Stimulated activated CD4-positive, alpha-beta T cell treated with anti-CD3 and anti-CD28 coated beads, TNF-alpha, amount 100 ng/mL, for 4 hours (primary cell): ENCODE data around the gene SCNN1G.

Experiments
- DNase-seq, 3 experiments: peaks; one replicate each; pipeline ENCODE4 v3.0.0-alpha.2; 2020; ENCODE audit warnings: low read depth in 3 of 3

The SCNN1G gene

GRCh38 chr16:23196539-23196938 lies 14.0 kb downstream of the SCNN1G start:
- DNase-seq, result no peak

DNA sequence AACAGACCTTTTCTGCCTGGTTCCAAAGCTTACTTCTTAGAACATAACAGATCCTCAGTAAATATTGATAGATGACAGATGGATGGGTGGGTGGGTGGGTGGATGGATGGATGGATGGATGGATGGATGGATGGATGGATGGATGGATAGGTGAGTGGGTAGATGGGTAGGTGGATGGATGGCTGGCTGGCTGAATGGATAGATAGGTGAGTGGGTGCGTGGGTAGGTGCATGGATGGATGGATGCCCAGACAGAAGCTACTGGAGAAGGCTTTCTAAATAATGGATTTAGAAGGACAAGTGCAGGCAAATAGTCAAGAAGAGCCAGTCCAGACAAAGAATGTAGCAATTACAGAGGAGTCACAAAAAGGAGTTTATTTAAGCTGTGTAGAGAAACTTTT lies 19.6 kb downstream of the SCNN1G start:
- DNase-seq, result no peak

DNA sequence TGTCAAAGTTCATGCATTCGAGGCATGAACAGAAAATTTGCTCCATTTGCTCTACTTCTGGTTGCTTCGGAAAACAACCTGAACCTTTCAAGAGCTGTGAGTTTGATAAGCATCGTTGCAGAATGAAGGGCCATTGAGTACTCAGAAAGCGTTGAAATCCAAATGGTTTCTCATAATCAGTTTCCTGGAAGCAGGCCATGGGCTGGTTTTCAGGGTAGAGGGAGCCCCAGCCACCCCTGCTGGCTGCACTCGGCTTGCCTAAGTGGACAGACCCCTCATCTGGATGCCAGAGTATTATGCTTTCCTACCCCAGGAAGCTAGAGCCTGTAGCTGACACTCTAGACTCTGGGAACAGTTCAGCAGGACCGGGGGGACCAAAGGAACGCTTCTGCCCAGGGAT lies 24.4 kb downstream of the SCNN1G start:
- no peak for DNase-seq

DNA sequence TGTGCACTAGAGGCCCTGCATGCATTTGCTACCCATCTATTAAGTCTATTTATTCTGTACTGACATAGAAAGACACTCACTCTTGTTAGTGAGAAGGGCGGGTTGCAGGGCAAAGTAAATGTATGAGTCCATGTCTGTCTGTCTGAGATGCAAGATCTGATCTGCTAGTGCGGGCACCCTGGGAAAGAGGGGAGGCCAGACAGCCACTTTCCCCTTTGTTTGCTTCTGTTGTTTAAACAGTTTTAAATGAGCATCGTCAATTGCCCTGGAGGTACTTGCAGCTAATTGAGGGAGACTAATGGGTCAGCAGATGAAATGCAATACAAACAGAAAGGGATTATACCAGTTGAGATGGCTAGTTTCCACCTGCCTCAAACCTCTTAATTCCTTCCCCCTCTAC lies 24.9 kb downstream of the SCNN1G start:
- no peak for DNase-seq

GRCh38 chr16:23209606-23210005 lies 27.1 kb downstream of the SCNN1G start:
- no peak for DNase-seq

GRCh38 chr16:23213831-23214230 lies 31.3 kb downstream of the SCNN1G start:
- no peak for DNase-seq

- no peak for DNase-seq
Observed at GRCh38 chr16:23214796-23215195, 32.3 kb downstream of the SCNN1G start.

DNA sequence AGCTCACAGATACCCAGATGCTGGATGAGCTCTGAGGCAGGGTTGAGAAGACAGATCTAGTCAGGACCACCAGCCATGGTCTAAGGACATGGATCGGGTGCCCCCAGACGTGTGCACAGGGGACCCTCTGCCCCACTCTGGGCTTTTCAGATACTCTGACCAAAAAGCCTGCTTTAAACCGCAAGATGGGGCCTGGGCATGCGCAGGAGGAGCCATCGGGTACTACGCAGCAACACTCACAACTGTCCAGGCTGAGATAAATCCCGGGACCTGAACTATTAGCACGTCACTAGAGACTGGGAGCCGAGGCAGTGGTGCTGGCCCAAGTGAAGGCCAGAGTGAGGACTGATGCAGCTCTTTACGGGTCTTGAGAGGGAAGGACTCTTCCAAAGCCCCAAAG lies 32.9 kb downstream of the SCNN1G start:
- DNase-seq, result no peak

GRCh38 chr16:23216658-23217246 lies 34.2 kb downstream of the SCNN1G start:
- DNase-seq, result no peak

DNA sequence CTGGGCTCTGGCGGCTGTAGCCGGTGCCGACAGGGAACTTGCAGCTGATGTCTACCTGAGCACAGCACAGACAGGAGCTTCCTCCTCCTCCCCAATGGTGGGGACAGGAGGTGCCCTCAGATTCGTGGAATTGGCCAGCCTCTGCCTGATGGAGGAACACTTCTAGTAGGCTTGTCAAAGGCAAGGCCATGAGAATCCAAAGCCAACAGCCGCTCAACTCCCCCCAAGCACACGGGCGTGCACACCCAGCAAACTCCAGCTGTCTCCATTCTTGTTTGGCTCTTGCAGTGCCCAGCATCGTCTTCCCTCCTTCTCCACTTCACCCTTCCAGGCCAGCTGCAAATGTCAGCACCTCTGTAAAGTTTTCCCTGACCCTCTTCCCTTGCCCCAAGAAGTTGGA lies 35.1 kb downstream of the SCNN1G start:
- DNase-seq, result no peak

DNA sequence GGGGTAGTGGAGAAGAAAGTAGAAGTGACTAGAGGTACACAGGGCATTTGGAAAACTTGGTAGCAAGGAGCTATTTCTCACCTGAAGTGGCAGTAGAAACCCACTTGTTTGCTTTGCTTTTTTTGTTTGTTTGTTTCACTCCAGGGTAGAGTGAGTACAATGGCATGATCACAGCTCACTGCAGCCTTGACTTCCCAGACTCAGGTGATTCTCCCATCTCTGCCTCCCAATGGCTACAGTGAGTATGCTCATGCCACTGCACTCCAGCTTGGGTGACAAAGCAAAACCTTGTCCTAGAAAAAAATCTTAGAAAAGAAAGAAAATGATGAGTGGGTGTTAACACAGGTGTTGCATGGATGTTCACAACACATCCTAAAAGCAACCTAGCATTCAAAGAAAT lies 40.4 kb downstream of the SCNN1G start:
- DNase-seq, result no peak

DNA sequence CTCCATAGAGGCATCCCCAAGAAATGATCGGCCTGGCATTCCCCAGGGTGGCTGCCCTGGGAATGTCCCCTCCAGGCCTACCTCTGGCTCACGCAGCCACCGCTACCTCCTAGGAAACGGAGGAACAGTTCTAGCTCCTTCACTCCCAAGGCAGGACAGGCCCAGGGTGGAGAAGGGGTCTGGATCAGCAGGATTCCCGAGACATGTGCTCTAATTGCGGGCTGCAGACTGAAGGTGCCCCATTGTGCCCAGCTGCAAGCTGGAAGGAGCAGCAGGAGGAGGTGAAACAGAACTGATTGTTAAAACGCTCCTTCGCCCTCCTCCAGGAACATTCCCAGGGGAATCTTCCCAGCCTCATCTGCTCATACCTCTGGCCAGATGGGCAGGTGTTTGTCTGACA lies 40.8 kb downstream of the SCNN1G start:
- DNase-seq, result no peak

GRCh38 chr16:23225109-23225508 lies 42.6 kb downstream of the SCNN1G start:
- no peak for DNase-seq

DNA sequence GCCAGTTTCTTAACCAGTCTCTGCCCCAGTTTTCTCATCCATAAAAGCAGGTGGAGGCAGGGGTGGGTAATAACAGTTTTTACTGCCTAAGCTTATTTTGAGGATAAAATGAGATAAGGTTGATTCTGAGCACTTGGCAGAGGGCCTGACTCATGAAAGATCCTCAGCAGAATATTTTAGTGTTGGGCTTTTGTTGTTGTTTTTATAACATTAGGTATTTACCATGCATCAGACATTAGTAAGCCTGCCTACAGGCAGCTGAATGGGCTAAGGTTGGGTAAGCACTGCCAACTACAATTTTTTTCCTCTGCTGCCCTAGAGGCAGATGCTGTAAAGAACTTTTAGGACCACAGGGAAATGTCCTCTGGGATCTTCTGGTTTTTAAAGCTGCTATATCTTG lies 43.1 kb downstream of the SCNN1G start:
- DNase-seq, result no peak

DNA sequence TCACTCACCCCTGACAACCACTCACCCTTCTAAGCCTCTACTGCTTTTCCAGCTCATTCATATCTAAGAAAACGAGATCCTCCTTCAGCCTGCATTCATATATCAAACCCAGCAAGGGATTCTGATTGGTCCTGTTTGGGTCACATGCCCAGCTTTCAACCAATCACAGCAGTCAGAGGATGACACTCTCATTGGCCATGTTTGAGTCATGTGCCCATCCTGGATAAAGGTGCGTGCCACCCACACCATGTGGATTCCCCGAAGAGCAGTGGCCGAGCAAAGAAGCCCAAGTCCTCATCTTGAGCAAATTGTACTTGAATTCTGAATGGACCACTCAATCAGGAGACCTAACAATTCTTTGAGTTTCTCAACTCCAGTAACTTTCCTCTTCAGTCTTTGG lies 45.0 kb downstream of the SCNN1G start:
- no peak for DNase-seq

- no peak for DNase-seq
Observed at GRCh38 chr16:23229714-23230113, 47.2 kb downstream of the SCNN1G start.

DNA sequence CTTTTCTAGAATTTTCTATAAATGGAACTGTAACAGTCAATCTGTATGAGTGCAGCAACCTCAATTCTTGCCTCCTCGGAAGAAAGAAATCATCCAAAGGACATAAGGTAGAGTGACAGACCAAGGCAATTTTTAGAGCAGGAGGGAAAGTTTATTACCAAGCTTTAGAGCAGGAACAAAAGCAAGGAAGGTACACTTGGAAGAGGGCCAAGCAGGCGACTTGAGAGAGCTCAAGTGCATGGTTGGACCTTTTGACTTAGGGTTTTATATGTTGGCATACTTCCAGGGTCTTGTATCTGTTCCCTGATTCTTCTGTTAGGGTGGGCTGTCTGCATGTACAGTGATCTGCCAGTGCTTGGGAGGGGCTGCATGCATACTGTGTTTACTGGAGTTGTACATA lies 50.3 kb downstream of the SCNN1G start:
- no peak for DNase-seq

GRCh38 chr16:23235176-23235575 lies 52.6 kb downstream of the SCNN1G start:
- DNase-seq, result no peak

- DNase-seq, result no peak
Observed at GRCh38 chr16:23236983-23237382, 54.4 kb downstream of the SCNN1G start.

- no peak for DNase-seq
Observed at GRCh38 chr16:23240994-23241393, 58.4 kb downstream of the SCNN1G start.

DNA sequence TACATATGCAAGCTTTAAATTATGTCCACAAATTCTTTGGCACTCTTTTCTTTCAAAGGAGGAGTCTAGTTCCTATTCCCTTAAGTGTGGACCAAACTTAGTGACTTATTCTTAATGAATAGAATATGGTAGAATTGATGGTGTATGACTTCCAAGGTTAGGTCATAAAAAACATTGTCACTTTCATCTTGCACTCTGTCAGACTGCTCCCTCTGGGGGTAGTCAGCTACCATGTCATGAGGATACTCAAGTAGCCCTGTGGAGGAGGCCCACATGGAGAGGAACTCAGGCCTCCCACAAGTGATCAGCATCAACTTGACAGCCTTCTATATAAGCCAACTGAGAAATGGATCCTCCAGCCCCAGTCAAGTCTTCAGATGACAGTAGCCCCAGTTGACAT lies 61.6 kb downstream of the SCNN1G start:
- DNase-seq, result no peak

DNA sequence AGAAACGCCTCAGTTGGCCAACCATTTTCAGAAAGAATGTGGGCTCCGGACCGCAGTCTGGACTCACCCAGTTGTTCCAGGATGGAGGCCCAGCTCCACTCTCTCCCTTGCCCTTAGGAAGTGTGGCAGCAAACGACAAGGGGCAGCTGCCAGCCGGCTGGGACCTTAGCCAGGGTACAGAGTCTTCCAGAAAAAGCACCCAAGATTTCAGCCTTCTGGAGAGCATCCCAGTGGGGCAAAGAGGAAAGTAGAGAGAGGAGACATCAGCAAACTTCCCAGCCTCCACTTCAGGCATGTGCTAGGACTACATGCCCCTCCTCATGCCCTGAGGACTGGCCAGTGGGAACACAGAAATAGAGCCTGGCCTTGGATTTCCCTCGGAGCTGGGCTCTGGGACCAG lies 62.7 kb downstream of the SCNN1G start:
- DNase-seq, result no peak

DNA sequence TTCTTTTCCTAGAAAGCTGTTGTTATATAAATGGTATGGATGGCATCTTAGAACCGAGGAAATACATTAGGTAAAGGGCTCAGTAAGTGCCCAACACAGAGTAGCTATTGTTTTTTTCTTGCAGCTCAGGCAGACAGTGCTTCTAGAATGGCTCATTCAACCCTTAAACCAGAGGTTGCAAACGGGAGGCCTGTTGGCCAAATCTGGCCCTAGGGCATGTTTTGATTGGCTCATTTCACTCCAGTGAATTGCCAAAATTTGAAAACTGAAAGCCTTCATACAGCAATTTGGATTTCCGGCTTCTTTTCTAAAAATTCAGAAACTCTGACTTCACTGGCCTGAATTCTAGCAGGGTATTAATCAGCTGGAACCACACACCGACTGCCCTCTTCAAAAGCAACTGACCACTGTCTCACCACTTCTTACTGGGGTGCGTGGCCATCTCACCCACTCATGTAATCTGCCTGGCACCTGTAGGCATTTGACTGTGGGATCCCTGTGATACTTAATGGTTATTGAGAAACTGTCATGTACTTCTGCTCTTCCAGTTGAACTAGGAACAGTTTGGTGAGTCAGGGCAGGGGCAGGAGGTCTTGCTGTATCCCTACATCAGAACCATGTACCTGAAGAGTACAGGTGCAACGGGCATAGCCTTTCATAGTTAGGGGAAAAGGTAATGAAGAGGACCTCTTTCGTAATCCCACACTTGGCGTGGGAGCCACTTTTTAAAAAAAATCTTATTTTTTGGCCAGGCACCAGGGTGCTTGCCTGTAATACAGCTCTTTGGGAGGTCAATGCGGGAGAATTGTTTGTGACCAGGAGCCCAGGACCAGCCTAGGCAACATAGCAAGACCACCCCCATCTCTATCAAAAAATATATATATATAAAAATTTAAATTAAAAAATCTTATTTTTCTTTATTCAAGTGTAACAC lies 66.0 kb downstream of the SCNN1G start:
- no peak for DNase-seq
